A549 (cell line): ENCODE results near the gene INPP1. TPM values are rescaled to one million over a fixed set of nuclear protein-coding genes. Genes with fewer than 3 reads are reported as not detected.
A peak's percentile ranks its signal among the peaks of the same experiment; 100 is the strongest.

ENCODE experiments used
- ATAC-seq, 2 experiments: fragments of 200-7000 bp in 1 of 2; fragments of >200 bp in 1 of 2; cut with Nextera tagmentation in 1 of 2; cut with Tn5 transposase in 1 of 2; 3 replicates each; pipeline versions ENCODE4 v1.8.0 to v1.9.1; 2018 to 2020; ENCODE audit warnings: mild to moderate bottlenecking in 1 of 2, moderate library complexity in 1 of 2
- CTCF ChIA-PET: fragments of 300-600 bp; sonication (Branson Sonifier 250); formaldehyde crosslinking; extraction: SDS; loops from one replicate; lab custom pipeline; 2021; ENCODE audit warnings: antibody characterized with exemption, inconsistent platforms; lab: Yijun Ruan, JAX
- POLR2A ChIA-PET: fragments of 350-600 bp; formaldehyde crosslinking; extraction: SDS; loops from one replicate; lab custom pipeline; 2021; ENCODE audit warnings: antibody characterized with exemption, inconsistent platforms; lab: Yijun Ruan, JAX
- DNase-seq, 2 experiments: peaks; one replicate each; pipeline versions ENCODE4 v3.0.0 to v3.0.0-alpha.2; 2011 to 2016; ENCODE audit warnings: low read depth in 1 of 2, low spot score in 1 of 2
- FAIRE-seq: peaks from 2 replicates; lab custom pipeline; 2011; peaks lifted over from hg19 to GRCh38; lab: Jason Lieb, UNC
- H3K27ac ChIP-seq, 2 experiments: fragments of >200 bp; sonication (Bioruptor Twin); formaldehyde crosslinking; 3 replicates each; pipeline ENCODE4 v1.5.1; 2016 to 2017
- H3K4me1 ChIP-seq: fragments of >200 bp; sonication (Bioruptor Twin); formaldehyde crosslinking; 3 replicates; pipeline ENCODE4 v1.6.1; 2016
- H3K4me2 ChIP-seq: fragments of >200 bp; sonication (Bioruptor Twin); formaldehyde crosslinking; 3 replicates; pipeline ENCODE4 v1.6.1; 2016
- H3K4me3 ChIP-seq: fragments of >200 bp; sonication (Bioruptor Twin); formaldehyde crosslinking; 3 replicates; pipeline ENCODE4 v1.5.1; 2016
- H3K9me3 ChIP-seq: fragments of >200 bp; sonication (Bioruptor Twin); formaldehyde crosslinking; 3 replicates; pipeline ENCODE4 v1.6.1; 2016
- CHD4 ChIP-seq: fragments of 200-600 bp; sonication (generic); IDR thresholded peaks from 2 replicates; pipeline ENCODE4 v1.6.1; 2016; ENCODE audit warnings: antibody characterized with exemption, mild to moderate bottlenecking, borderline replicate concordance
- EHMT2 ChIP-seq: fragments of 200-600 bp; sonication (generic); IDR thresholded peaks from 2 replicates; pipeline ENCODE4 v1.6.1; 2016; ENCODE audit warnings: antibody characterized with exemption, low read depth, mild to moderate bottlenecking, moderate library complexity
- HES2 ChIP-seq: fragments of >200 bp; sonication (Bioruptor Twin); formaldehyde crosslinking; IDR thresholded peaks from 2 replicates; pipeline ENCODE4 v1.6.1; 2016
- HOXA7 ChIP-seq: fragments of 250-450 bp; sonication (Bioruptor Pico); IDR thresholded peaks from 2 replicates; pipeline ENCODE4 v1.5.0; 2020; ENCODE audit warnings: mild to moderate bottlenecking, moderate library complexity
- JUN ChIP-seq, 2 experiments: fragments of >200 bp; sonication (Bioruptor Twin); formaldehyde crosslinking; IDR thresholded peaks; 2 replicates in 1 of 2; 3 replicates in 1 of 2; pipeline ENCODE4 v1.6.1; 2016 to 2017
- KDM5A ChIP-seq: fragments of 200-600 bp; sonication (generic); IDR thresholded peaks from 2 replicates; pipeline ENCODE4 v1.6.1; 2016; ENCODE audit warnings: antibody characterized with exemption, mild to moderate bottlenecking
- NPAS2 ChIP-seq: fragments of 250-450 bp; sonication (Bioruptor Pico); IDR thresholded peaks from 2 replicates; pipeline ENCODE4 v1.8.0; 2022; ENCODE audit warnings: mild to moderate bottlenecking, moderate library complexity, borderline replicate concordance
- NR3C1 ChIP-seq: fragments of >200 bp; sonication (Bioruptor Twin); formaldehyde crosslinking; IDR thresholded peaks from 3 replicates; pipeline ENCODE4 v1.6.1; 2017
- PHF8 ChIP-seq: fragments of 200-600 bp; sonication (generic); IDR thresholded peaks from 2 replicates; pipeline ENCODE4 v1.6.1; 2016; ENCODE audit warnings: low read depth, mild to moderate bottlenecking, antibody characterized with exemption, moderate library complexity, borderline replicate concordance
- POLR2A ChIP-seq: IDR thresholded peaks from 2 replicates; pipeline ENCODE4 v1.6.1; 2012; ENCODE audit warnings: mild to moderate bottlenecking, low read length
- SMC3 ChIP-seq: fragments of >200 bp; sonication (Bioruptor Twin); formaldehyde crosslinking; IDR thresholded peaks from 3 replicates; pipeline ENCODE4 v1.6.1; 2018; ENCODE audit warnings: inconsistent platforms
- WGBS: methylation state at CpG from one replicate; pipeline ENCODE4 v1.1.6; 2017; ENCODE audit errors: missing lambda C conversion rate; 5-methylcytosine and 5-hydroxymethylcytosine counted together
- polyA plus RNA-seq, 4 experiments: library from polyadenylated mRNA; depleted of rRNA in 3 of 4; stranded (reverse); fragments of >200 nt; fragmentation: RNase III in 1 of 4; extraction: RNeasy Plus Mini Kit Qiagen cat#74134 plus additional on column Dnase treatment in 1 of 4; gene quantifications; 2 replicates in 3 of 4; 3 replicates in 1 of 4; pipeline ENCODE4 v1.2.3, GENCODE V29; 2011 to 2017
- TF ChIP-seq, protein P1 (sequence below): IDR thresholded peaks from 2 replicates; pipeline ENCODE4 v1.6.1; 2012
- TF ChIP-seq, protein P2 (sequence below): fragments of 200-600 bp; sonication (generic); IDR thresholded peaks from 2 replicates; pipeline ENCODE4 v1.6.1; 2016; ENCODE audit warnings: antibody characterized with exemption, mild to moderate bottlenecking, moderate library complexity
- TF ChIP-seq, protein P3 (sequence below): fragments of >200 bp; sonication (Bioruptor Twin); formaldehyde crosslinking; IDR thresholded peaks from 3 replicates; pipeline ENCODE4 v1.5.1; 2016

The INPP1 gene
- polyA plus RNA-seq, 2 of the 4 experiments (the other 2 are of a cell fraction), result 12.8 to 18.4 TPM

DNA sequence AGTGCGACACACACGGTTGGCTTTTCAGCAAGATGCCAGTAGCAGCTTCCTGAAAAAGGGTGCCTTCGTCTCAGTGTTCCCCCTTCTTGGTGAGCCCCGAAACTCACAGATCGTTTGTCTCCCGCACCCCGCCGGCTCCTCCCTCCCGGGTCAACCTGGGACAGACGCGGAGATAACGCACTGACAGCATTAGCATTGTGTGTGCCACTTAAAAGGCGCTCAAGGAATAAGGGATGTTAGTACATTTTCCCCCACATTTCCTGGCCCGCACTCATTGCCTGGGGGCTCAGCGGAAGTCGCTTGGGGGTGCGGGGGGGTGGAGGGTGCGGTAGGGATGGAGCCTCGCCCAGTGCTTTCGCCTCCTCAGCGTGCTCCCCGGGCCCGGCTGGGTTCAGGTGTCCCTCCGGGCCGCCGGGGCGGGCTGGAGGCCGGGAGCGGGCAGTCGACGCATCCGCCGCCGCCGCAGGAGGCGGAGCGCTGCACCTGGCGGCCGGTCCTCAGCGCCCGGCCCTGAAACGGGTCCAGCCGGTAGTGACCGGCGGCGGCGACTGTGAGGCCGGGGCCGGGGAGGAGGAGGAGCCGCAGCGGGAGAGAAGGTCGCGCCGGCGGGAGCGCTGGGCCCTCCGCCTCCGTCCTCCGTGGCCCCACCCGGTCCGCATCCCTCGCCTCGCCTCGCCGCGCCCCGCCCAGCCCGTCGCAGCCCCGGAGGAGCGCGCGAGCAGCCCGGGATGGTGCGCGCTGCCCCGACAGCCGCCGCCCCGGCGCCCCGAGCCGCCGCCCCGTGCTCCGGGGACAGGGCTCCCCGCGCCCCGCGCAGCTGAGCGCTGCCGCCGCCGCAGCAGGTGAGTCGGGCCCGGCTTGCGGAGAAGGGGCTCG, 64.5 kb downstream of the INPP1 start, which contains the start of gene MFSD6:
Gene MFSD6 (plus strand): TSS at position 694 of the 876 bp plus-strand sequence. CDS start 27,675 bp downstream, outside the sequence.
- Histone ChIP-seq H3K4me2 (peak within 1 kb of the TSS; percentile 86), H3K9me3 (0 out of 3 replicates have a peak, but pooled peaks cover 2% of the 10 kb centered on the region), H3K4me3 (peak within 1 kb of the TSS; percentile 84), H3K4me1 (peaks cover 31% of the 10 kb centered on the region), H3K27ac (peak within 1 kb of the TSS; percentile 90 to 98)
- DNase-seq, result peak; percentile 32 to 45
- ATAC-seq, result peak; percentile 82 to 84
- POLR2A ChIA-PET, result no interaction called here
- FAIRE-seq, result no peak
- WGBS, result 52% methylated on average over 13 of the region's 98 CpGs
- TF ChIP-seq NPAS2 (CRISPR knock-in tag) (no peak), SMC3 (no peak), EHMT2 (no peak), POLR2A (peak; percentile 3; the same call in 1 of the 2 replicates), NR3C1 (no peak), HES2 (no peak), KDM5A (no peak), JUN (IDR thresholded peaks at IDR 0.05) (peak in 1 of 2 experiments; percentile 59; a peak in 3 of 5 replicates)
- TF ChIP-seq, protein P1, sequence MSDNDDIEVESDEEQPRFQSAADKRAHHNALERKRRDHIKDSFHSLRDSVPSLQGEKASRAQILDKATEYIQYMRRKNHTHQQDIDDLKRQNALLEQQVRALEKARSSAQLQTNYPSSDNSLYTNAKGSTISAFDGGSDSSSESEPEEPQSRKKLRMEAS, result 0 out of 2 replicates have a peak, but pooled peaks have one; percentile 26
- CTCF ChIA-PET, result interaction anchor here (1.0 kb wide), 1 partner anchor 64 kb away, joined by 3 read pairs; the partner anchor contains the start of gene INPP1

DNA sequence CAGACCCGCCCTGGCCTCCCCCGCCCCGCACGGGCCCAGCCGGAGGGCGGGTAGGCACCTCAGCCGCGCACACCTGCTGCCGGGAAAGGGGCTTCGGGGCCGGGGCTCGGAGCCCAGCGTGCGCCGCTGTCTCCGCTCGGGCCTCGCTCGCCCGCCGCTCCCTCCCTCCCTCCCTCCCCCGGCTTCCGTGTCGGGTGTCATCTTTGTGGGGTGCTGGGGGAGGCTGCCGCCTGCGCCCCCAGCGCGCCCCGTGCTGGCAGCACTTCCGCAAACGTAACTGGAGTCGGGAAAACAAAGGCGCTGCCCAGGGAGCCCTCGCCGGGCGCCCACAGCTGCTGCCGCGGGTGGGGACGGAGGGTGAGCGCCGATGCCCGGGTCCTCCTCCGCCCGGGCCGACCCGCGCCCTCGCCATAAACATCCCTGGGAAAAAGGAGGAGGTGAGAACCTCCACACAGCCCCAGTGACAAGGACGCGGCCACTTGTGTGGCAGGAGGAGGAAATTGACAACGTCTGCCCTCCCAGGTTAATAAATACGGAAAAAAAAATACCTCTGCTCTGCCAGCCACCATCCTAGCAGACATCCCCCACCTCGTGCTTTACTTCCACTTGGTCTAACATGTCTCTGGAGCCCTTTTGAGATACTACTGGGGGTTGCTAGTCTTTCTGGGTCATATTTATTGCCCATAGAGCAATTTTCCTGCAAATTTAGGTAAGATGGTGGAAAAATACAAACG, 65.3 kb downstream of the INPP1 start:
- peak overlapping the region; percentile 90 to 98 for H3K27ac ChIP-seq
- H3K4me1 ChIP-seq, result peaks cover 31% of the 10 kb centered on the region
- WGBS, result under 1% methylated on average over 7 of the region's 54 CpGs
- peak; percentile 33 to 53 for DNase-seq
- CTCF ChIA-PET, result no interaction called here
- H3K9me3 ChIP-seq, result no peaks in the 10 kb centered on the region
- H3K4me3 ChIP-seq, result peak overlapping the region; percentile 84
- peak; percentile 72 to 79 for ATAC-seq
- POLR2A ChIA-PET, result no interaction called here
- TF ChIP-seq, protein P2, sequence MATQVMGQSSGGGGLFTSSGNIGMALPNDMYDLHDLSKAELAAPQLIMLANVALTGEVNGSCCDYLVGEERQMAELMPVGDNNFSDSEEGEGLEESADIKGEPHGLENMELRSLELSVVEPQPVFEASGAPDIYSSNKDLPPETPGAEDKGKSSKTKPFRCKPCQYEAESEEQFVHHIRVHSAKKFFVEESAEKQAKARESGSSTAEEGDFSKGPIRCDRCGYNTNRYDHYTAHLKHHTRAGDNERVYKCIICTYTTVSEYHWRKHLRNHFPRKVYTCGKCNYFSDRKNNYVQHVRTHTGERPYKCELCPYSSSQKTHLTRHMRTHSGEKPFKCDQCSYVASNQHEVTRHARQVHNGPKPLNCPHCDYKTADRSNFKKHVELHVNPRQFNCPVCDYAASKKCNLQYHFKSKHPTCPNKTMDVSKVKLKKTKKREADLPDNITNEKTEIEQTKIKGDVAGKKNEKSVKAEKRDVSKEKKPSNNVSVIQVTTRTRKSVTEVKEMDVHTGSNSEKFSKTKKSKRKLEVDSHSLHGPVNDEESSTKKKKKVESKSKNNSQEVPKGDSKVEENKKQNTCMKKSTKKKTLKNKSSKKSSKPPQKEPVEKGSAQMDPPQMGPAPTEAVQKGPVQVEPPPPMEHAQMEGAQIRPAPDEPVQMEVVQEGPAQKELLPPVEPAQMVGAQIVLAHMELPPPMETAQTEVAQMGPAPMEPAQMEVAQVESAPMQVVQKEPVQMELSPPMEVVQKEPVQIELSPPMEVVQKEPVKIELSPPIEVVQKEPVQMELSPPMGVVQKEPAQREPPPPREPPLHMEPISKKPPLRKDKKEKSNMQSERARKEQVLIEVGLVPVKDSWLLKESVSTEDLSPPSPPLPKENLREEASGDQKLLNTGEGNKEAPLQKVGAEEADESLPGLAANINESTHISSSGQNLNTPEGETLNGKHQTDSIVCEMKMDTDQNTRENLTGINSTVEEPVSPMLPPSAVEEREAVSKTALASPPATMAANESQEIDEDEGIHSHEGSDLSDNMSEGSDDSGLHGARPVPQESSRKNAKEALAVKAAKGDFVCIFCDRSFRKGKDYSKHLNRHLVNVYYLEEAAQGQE, result no peak
- TF ChIP-seq POLR2A (peak; percentile 9; the same call in 1 of the 2 replicates), HOXA7 (CRISPR knock-in tag) (no peak), JUN (IDR thresholded peaks at IDR 0.05) (peak in 1 of 2 experiments; percentile 41; a peak in 2 of 5 replicates), PHF8 (0 out of 2 replicates have a peak, but pooled peaks have one; percentile 19), CHD4 (no peak)
- TF ChIP-seq, protein P3, sequence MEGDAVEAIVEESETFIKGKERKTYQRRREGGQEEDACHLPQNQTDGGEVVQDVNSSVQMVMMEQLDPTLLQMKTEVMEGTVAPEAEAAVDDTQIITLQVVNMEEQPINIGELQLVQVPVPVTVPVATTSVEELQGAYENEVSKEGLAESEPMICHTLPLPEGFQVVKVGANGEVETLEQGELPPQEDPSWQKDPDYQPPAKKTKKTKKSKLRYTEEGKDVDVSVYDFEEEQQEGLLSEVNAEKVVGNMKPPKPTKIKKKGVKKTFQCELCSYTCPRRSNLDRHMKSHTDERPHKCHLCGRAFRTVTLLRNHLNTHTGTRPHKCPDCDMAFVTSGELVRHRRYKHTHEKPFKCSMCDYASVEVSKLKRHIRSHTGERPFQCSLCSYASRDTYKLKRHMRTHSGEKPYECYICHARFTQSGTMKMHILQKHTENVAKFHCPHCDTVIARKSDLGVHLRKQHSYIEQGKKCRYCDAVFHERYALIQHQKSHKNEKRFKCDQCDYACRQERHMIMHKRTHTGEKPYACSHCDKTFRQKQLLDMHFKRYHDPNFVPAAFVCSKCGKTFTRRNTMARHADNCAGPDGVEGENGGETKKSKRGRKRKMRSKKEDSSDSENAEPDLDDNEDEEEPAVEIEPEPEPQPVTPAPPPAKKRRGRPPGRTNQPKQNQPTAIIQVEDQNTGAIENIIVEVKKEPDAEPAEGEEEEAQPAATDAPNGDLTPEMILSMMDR, result peak; percentile 12; the same call in 1 of the 3 replicates
- TF ChIP-seq, protein P1, result peak; percentile 42; the same call in 1 of the 2 replicates
- no peak for FAIRE-seq
- H3K4me2 ChIP-seq, result peak overlapping the region; percentile 86
